Adipocyte (in vitro differentiated cells): ENCODE data around the gene PIK3CD.
"Not testable (repeated sequence)": the region's sequence is repeated elsewhere in the genome, so short reads cannot be mapped to it uniquely, and the experiment has no call there.

ENCODE experiments used
- DNase-seq: peaks from one replicate; pipeline ENCODE4 v3.0.0-alpha.2; 2015; ENCODE audit warnings: low read depth
- H3K27me3 ChIP-seq: replicated peaks from 2 replicates; pipeline ENCODE4 v1.7.0; 2013; ENCODE audit warnings: mild to moderate bottlenecking, low read length, moderate library complexity; ENCODE audit not compliant: control insufficient read depth, insufficient read depth
- H3K36me3 ChIP-seq: 2 replicates; pipeline ENCODE4 v1.7.0; 2013; ENCODE audit warnings: low read length, mild to moderate bottlenecking, moderate library complexity; ENCODE audit not compliant: control insufficient read depth, insufficient read depth, severe bottlenecking
- H3K4me1 ChIP-seq: 2 replicates; pipeline ENCODE4 v1.7.0; 2013; ENCODE audit warnings: mild to moderate bottlenecking, low read length, moderate library complexity; ENCODE audit not compliant: control insufficient read depth, insufficient read depth
- H3K4me3 ChIP-seq: 2 replicates; pipeline ENCODE4 v1.7.0; 2013; ENCODE audit warnings: mild to moderate bottlenecking, low read length, moderate library complexity
- H3K9ac ChIP-seq: 2 replicates; pipeline ENCODE4 v1.7.0; 2013; ENCODE audit warnings: mild to moderate bottlenecking, low read length, moderate library complexity
- H3K9me3 ChIP-seq: 2 replicates; pipeline ENCODE4 v1.7.0; 2013; ENCODE audit warnings: mild to moderate bottlenecking, low read length, moderate library complexity; ENCODE audit not compliant: control insufficient read depth

The PIK3CD gene

DNA sequence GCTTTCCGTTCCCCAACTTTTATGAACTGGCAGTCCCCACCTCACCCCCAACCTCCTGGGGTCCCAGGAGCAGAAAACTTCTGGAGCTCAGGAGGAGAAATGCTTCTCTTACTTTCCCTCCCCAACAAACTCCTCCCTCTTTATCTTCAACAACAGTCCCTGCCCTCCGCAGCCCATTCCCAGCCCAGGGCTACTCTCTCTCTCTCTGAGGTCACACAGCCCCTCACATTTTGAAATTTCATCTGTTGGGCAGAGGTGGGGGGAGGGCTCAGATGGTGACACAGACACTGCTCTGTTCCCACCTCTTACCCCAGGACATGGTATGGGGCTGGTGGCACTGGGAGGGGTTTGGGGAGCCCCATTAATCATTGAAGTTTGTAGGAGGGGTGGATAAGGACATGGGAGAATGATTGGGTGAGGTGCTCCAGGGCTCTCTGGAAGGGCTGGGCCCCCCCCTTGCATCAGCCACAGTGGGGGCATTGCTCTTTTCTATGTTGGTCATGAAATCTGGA is 6.0 kb downstream of the PIK3CD start:
- peaks cover 11% of the 10 kb centered on the region for H3K27me3 ChIP-seq

DNA sequence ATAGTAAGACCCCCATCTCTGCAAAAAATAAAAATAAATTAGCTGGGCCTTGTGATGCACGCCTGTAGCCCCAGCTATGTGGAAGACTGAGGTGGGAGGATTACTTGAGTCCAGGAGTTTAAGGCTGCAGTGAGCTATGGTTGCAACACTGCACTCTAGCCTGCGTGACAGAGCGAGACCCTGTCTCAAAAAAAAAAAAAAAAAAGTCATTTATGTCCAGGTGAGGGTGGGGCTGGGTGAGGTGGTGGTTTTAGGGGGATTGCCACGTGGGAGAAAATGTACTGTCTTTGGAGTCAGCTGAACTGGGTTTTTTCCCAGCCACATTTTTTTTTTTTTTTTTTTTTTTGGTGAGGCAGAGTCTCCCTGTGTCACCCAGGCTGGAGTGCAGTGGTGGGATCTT is 6.7 kb downstream of the PIK3CD start:
- no peak overlapping the region for H3K4me3 ChIP-seq
- DNase-seq: no peak
- H3K36me3 ChIP-seq: no peaks in the 10 kb centered on the region
- no peak overlapping the region for H3K9ac ChIP-seq
- H3K4me1 ChIP-seq: peaks cover 12% of the 10 kb centered on the region
- H3K9me3 ChIP-seq: no peaks in the 10 kb centered on the region
- peaks cover 11% of the 10 kb centered on the region for H3K27me3 ChIP-seq

More for the DNA sequence above, 6.0 kb downstream of the PIK3CD start:
- H3K9ac ChIP-seq: no peak overlapping the region
- H3K9me3 ChIP-seq: no peaks in the 10 kb centered on the region
- peaks cover 12% of the 10 kb centered on the region for H3K4me1 ChIP-seq
- no peaks in the 10 kb centered on the region for H3K36me3 ChIP-seq
- H3K4me3 ChIP-seq: no peak overlapping the region
- DNase-seq: no peak

DNA sequence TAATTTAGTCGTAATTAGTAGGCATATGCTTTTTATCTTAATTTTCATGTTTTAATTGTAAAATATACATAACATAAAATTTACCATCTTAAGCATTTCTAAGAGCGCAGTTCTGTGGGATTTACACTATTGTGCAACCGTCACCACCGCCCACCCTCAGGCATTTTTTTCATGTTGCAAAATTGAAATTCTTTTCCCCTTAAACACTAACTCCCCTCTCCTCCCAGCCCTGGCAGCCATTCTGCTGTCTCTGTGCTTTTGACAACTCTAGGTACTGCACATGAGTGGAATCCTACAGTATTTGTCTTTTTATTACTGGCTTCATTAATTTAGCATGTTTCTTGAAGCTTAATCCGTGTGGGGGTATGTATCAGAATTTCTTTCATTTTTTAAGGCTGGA is 7.8 kb downstream of the PIK3CD start:
- no peaks in the 10 kb centered on the region for H3K36me3 ChIP-seq
- no peak overlapping the region for H3K4me3 ChIP-seq
- H3K27me3 ChIP-seq: no peaks in the 10 kb centered on the region
- peaks cover 8% of the 10 kb centered on the region for H3K4me1 ChIP-seq
- DNase-seq: peak; percentile 95
- no peak overlapping the region for H3K9ac ChIP-seq
- no peaks in the 10 kb centered on the region for H3K9me3 ChIP-seq

GRCh38 chr1:9663257-9663656 is 11.7 kb downstream of the PIK3CD start:
- H3K9me3 ChIP-seq: no peaks in the 10 kb centered on the region
- no peak overlapping the region for H3K9ac ChIP-seq
- no peaks in the 10 kb centered on the region for H3K36me3 ChIP-seq
- H3K4me3 ChIP-seq: no peak overlapping the region
- no peaks in the 10 kb centered on the region for H3K27me3 ChIP-seq
- DNase-seq: no peak
- H3K4me1 ChIP-seq: peaks cover 8% of the 10 kb centered on the region

- H3K36me3 ChIP-seq: no peaks in the 10 kb centered on the region
Observed at GRCh38 chr1:9665193-9665592, 13.7 kb downstream of the PIK3CD start.

GRCh38 chr1:9668080-9668479 is 16.5 kb downstream of the PIK3CD start:
- DNase-seq: no peak
- Histone ChIP-seq H3K36me3 (no peaks in the 10 kb centered on the region), H3K9ac (no peak overlapping the region), H3K9me3 (no peaks in the 10 kb centered on the region), H3K4me3 (no peak overlapping the region), H3K27me3 (peaks cover 3% of the 10 kb centered on the region), H3K4me1 (no peaks in the 10 kb centered on the region)

More at GRCh38 chr1:9665193-9665592, 13.7 kb downstream of the PIK3CD start:
- no peak overlapping the region for H3K4me3 ChIP-seq
- peaks cover 3% of the 10 kb centered on the region for H3K27me3 ChIP-seq
- no peak overlapping the region for H3K9ac ChIP-seq
- no peaks in the 10 kb centered on the region for H3K4me1 ChIP-seq
- no peaks in the 10 kb centered on the region for H3K9me3 ChIP-seq
- no peak for DNase-seq

- no peaks in the 10 kb centered on the region for H3K9me3 ChIP-seq
- H3K27me3 ChIP-seq: peaks cover 3% of the 10 kb centered on the region
- H3K4me3 ChIP-seq: no peak overlapping the region
- no peaks in the 10 kb centered on the region for H3K4me1 ChIP-seq
- no peaks in the 10 kb centered on the region for H3K36me3 ChIP-seq
- no peak for DNase-seq
- no peak overlapping the region for H3K9ac ChIP-seq
Observed at GRCh38 chr1:9670085-9670484, 18.6 kb downstream of the PIK3CD start.

DNA sequence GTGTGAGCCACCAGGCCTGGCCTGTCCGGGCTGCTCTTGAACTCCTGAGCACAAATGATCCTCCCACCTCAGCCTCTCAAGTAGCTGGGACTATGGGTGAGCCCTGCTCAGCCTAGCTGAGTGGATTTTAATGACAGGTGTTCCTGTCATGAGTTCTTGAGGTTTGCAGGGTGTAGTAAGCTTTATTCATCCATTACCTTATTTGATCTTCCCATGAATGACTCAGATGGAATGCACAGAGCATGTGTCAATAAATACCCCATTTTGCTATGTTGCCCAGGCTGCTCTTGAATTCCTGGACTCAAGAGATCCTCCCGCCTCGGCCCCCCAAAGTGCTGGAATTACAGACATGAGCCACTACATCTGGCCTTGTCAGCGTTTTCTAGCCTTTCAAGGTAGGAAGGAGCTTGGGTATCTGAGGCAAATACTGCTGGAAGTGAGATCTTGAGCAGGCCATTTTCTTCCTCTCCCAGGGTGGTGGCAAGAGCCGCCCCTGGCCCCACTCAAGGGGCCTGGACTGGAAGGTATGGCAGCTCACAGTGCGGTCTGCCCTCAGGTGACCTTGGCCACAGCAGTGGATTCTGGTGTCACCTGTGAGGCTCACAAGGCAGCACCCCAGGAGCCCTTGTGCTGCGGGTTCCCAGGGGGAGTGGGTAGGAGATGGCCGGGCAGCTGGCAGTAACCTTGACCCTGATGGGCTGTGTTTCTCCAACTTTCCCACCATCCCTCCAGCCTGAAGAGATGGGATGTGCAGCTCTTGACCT is 20.0 kb downstream of the PIK3CD start:
- H3K9me3 ChIP-seq: no peaks in the 10 kb centered on the region
- no peak overlapping the region for H3K9ac ChIP-seq
- H3K4me1 ChIP-seq: no peaks in the 10 kb centered on the region
- H3K27me3 ChIP-seq: peaks cover 3% of the 10 kb centered on the region
- no peaks in the 10 kb centered on the region for H3K36me3 ChIP-seq
- no peak overlapping the region for H3K4me3 ChIP-seq
- no peak for DNase-seq

DNA sequence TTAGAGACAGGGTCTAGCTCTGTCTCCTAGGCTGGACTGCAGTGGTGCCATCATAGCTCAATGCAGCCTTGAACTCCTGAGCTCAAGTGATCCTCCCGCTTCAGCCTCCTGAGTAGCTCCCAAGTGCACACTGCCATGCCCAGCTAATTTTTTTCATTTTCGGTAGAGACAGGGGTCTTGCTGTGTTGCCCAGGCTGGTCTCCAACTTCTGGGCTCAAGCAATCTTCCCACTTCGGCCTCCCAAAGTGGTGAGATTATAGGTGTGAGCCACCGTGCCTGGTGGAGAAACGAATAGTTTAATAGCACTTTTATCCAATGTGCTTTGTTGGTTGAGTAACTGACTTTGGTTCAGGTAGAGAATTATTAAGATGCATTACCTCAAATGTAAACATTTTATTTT is 20.9 kb downstream of the PIK3CD start:
- no peak for DNase-seq
- Histone ChIP-seq H3K4me3 (no peak overlapping the region), H3K4me1 (no peaks in the 10 kb centered on the region), H3K36me3 (no peaks in the 10 kb centered on the region), H3K9me3 (no peaks in the 10 kb centered on the region), H3K9ac (no peak overlapping the region), H3K27me3 (peaks cover 3% of the 10 kb centered on the region)

DNA sequence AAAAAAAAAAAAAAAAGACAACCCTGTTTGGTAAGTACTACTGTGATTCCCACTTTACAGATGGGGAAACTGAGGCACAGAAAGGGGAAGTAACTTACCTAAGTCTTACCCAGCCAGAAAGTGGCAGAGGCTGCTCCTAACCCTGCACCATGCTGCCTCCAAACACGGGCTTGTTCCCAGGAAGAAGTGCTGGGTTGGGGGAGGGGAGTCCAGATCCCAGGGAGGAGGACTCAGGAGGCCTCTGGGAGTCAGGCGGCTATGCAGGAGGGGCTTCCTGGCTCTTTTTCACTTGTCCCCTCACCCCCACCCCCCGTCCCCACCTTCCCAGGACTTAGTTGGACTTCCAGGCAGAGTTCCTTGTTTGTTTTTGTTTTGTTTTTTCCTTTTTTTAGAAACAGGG is 23.9 kb downstream of the PIK3CD start:
- Histone ChIP-seq H3K36me3 (no peaks in the 10 kb centered on the region), H3K4me1 (no peaks in the 10 kb centered on the region), H3K9ac (no peak overlapping the region), H3K4me3 (no peak overlapping the region), H3K9me3 (no peaks in the 10 kb centered on the region), H3K27me3 (no peaks in the 10 kb centered on the region)
- no peak for DNase-seq

DNA sequence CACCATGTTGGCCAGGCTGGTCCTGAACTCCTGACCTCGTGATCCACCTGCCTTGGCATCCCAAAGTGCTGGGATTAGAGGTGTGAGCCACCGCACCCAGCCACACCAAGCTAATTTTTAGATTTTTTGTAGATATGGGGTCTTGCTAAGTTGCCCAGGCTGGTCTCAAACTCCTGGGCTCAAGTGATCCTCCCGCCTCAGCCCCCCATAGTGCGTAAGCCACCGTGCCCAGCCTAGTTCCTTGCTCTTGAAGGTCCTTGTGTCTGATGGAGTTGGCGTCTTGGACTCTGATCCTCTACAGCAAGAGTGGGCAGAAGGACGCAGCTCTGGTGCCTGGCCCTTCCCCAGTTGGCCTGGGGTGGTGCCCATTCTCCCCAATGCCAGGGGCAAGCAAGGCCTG is 24.6 kb downstream of the PIK3CD start:
- not testable (repeated sequence) for H3K9ac ChIP-seq, H3K36me3 ChIP-seq, DNase-seq, H3K4me1 ChIP-seq, H3K9me3 ChIP-seq, H3K27me3 ChIP-seq, H3K4me3 ChIP-seq
